GM21723 (cell line): ENCODE results near the gene RTCA.

Source experiments
- ATAC-seq: cut with Tn5 transposase; IDR thresholded peaks from one replicate; pipeline ENCODE4 v1.9.1; 2021; ENCODE audit warnings: mild to moderate bottlenecking, moderate library complexity; ENCODE audit not compliant: unreplicated experiment

Gene RTCA

DNA sequence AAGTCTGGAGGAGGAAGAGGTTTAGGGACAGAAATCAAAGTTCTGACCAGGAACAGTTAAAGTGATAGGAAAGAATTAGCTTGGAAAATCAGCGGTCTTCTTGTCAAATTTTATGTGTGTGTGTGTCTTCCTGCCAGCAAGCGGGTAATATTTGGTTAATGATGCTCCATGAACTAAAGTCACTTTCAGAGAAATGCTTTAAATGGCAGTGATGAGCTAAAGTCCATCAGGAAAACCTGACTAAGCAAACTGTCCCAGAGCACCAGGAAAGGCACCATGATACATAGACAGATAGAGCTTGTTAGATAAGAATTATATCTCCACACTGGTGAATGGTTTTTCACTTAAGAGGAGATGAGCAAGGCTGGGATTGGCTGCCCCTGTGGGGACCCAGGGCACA lies 76.3 kb downstream of the RTCA start:
- no peak for ATAC-seq
